GOT3 (cell line): ENCODE measurements around the gene AQP6.

Source experiments
- DNase-seq: peaks from one replicate; lab custom pipeline; 2025; ENCODE audit warnings: mixed read lengths; lab: John Stamatoyannopoulos, UW

AQP6 gene

DNA sequence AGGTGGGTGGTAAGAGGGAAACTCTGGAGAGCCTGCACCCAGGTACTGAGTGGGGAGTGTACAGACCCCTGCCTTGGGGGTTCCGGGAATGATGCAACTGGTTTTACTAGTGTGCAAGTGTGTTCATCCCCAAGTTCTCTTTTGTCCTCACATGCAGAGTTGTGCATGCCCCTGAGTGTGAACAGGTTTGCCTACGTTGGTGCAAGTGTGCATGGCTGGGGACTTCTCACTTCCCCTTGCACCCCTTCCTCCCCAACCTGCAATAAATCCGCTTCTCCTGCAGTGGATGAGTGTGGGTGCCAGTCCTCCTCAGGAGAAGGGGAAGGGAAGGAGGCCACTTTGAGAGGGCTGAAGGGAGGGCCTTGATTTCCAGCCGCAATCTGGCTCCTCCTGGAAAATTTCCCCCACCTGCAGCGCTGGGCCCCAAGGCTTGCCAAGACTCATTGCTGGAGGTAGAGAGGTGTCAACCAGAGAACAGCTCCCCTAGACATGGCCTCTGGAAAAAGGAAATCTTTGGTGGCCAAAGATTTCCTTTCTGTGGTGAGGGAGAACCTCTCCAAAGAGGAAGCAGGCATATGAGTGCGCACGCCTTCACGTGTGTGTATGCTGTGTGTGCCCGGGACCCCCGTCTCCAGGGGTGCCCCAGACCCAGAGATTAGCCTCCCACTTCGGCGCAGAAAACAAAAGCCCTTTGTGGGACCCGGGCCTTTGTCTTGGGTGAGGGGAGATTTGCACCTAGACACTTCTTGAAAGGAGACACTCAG, 16.7 kb upstream of the AQP6 start:
- no peak for DNase-seq

DNA sequence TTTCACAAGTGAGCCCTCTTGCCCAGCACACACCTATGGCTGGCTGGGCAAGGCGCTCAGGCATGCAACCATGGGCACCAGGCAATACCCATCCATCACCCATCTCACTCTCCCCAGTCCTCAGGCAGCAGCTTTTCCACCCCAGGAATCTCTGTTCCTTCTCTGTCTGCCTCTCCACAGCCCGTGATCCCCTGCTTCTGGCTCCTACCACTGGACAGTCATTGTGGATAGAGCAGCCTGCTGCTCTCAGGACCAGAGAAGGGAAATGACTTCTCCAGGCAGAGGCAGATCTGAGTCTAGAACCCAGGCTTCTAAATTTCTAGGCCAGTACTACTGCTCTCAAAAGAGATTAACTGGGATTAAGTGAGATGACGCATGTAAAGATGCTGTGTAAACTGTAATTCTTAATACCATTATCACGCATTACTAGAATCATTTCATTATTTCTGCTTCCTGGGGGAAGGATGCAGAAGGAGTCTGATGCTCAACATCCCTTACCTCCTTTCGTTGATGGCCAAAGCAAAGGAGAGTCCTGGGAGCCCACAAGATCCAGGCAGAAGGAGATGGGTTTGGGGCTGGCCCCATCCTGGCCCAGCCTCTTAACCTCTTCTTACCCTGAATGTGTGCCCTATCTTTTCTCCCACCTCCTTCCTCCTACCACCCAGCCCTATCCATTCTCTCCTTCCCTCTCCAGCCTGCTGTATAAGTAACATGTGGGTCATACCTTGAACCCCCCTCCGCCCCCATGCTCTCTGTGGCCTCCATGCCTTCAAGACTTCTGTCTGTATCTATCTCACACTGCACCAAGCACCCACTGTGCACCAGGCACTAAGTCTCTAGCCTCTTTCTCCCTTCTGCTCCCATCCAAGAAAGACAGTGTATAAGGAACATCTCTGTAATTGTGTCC, 15.8 kb upstream of the AQP6 start:
- DNase-seq, result no peak

DNA sequence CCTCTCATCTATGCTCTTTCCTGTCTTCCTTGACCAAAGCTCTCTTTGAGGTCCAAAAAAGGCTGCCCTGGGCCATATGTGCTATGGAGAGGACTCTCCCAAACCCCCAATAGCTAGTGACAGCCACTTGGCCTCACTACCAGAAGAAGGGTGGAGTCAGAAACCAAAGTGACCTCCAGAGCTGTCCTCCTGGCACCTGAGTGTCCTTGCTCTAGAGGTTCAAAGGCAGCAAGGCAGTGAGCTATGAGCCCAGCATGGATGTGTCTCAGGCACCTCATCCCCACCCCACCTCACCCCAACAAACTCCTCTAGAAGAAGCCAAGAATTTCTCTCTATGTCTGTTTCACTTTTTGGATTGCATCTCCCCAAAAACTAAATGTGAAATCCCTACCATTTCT, 15.2 kb upstream of the AQP6 start:
- DNase-seq, result no peak

DNA sequence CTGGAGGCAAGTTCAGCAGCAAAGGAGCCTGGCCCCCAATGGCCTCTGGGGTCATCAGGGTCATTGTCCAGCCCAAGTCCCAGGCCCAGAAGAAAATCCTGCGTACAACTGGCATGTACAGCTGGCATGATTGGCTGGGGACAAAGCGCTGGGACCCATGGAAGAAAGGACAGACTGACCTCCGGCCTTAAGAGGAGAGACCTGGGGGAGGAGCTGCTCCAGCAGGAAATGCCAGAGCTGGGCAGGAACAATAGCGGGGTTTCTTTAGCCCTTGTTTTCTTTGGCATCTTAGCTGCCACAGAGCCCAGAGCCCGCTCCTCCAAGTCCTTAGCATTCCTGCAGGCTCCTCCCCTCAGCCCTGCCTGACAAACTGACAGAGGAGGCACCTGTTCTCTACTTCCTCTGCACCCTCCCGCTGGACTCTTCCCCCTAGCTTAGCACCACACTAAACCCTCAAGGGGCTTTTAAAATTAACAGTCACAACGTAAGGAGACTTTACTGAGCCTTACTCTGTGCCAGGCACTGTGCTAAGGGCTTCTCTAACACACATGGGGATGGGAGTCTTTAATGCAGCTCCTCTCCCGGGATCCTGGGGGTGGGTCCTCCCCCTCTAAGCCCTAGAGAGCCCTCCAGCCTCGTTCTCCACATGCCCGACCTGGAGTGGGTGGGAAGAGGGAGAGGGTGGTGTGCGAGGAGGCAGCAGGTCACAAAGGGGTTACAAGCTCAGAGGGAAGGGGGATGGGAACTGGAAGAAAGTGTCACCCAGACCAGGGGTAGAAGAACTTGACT, 12.9 kb upstream of the AQP6 start:
- no peak for DNase-seq

DNA sequence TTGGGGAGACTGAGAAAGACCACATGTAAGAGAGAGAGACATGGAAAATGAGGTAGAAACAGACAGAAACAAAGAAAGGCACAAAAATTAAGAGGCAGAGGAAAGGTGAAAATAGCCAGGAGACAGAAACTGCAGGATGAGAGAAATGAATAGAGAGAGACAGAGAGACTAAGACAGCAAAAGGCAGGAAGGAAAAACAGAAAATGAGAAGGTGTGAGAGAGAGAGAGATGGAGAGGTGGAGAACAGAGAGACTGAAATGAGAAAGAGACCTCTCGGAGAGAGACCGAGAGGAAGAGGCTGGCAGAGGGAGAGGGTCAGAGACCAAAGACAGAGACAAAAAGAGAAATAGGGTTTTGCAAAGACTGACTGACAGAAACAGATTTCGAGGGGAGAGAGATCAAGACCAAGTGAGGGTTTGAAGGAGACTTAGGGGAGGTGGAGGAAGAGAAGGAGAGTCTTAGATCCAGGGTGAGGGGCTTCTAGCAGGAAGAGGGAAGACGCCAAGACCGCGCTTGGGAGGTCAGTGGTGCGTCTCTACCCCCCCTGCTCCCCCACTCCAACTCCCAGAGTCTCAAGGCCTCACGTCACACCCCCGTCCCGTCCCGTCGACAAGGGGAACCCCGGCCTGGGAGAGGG, 12.2 kb upstream of the AQP6 start:
- DNase-seq, result no peak

DNA sequence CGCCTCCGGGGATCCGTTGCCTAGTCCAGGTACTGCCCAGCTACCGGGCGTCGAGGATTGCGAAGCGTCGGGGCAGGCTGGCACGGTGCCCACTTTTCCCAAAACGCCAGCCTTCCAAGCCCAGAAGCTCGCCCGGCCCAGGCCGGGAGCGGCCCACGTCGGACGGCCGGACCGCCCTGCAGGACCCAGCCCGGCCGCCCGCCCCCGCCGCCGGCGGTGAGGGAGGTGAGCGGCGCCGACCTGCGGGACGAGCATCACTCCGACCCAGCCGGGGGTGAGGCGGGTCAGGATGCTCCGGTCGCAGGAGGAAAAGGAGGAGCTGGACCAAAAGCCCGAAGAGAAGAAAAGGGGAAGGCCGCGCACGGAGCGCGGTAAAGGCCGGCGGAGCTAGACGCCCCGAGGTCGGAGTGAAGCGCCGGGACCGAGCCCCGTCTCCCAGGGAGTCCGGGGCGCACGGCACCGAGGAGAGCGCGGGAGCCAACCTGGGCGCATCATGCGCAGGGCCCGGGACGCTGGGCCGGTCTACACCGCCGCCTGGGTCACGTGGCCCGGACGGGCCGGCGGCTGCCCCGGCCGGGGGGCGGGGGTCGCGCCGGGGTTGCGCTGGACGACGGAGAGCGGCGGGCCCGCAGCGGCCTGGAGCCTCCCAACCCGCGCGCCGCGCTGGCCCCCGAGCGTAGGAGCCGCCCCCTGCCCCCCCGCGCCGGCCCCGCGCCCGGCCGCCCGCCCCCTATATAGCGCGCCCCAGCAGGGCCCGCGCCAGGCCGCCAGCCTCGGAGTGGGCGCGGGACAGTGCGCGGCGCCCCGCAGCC, 11.4 kb upstream of the AQP6 start, which contains the start of gene AQP5:
Gene AQP5, plus strand, starts transcription at position 762 of the 812 bp plus-strand sequence. CDS start 146 bp downstream, outside the sequence.
- DNase-seq, result no peak

DNA sequence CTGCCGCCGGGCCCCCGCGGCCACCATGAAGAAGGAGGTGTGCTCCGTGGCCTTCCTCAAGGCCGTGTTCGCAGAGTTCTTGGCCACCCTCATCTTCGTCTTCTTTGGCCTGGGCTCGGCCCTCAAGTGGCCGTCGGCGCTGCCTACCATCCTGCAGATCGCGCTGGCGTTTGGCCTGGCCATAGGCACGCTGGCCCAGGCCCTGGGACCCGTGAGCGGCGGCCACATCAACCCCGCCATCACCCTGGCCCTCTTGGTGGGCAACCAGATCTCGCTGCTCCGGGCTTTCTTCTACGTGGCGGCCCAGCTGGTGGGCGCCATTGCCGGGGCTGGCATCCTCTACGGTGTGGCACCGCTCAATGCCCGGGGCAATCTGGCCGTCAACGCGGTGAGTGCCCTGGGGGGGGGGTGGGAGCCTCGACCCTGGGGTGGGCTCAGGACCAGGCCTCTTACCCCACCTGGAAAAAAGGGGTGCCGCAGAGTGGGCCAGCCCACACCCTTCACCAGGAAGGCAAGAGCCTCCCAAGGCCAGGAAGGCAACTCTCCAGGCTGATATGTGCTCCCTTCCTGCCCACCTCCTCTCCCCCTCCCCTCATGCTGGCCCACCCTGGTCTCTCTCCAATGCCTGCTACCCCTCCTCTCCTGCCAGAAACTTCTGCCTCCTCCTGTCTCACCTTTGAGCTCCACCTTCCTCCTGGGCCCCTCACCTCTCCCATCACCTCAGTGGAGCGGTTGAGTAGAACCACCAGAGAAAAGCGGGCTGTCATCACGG, 10.6 kb upstream of the AQP6 start:
- DNase-seq, result no peak

DNA sequence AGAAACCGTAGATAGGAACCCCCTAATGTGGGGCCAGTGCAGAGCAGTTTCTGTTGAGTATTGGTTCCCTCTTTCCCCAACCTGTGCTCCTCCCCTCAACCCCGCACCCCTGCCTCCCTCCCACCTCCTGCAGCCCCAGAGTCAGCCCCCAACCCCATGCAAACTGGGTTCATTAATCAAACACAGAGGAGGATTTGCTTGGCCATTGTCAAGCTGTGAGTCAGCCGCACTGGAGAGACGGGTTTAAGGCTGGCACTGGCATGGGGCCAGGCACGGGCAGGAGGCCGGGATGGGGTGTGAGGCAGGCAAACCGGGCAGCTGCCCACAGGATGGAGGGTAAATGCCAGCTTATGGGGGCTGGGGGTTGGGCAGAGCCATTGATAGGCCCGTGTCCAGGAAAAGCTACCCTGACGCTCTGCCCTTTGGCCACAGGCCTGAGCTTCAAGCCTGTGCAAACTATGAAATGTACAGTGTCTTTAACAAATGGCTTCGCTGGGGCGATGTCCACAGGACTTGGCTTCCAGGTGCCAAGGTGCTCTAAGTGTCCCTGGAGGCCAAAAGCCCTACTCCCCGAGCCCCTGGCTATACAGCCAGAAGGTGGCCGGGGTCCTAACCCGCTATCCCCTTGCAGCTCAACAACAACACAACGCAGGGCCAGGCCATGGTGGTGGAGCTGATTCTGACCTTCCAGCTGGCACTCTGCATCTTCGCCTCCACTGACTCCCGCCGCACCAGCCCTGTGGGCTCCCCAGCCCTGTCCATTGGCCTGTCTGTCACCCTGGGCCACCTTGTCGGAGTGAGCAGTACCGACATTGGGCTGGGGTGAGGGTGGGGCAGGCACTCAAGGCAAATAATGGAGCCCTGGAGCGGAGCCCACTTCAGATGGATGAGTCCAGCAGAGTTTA, 9.6 kb upstream of the AQP6 start:
- DNase-seq, result no peak

DNA sequence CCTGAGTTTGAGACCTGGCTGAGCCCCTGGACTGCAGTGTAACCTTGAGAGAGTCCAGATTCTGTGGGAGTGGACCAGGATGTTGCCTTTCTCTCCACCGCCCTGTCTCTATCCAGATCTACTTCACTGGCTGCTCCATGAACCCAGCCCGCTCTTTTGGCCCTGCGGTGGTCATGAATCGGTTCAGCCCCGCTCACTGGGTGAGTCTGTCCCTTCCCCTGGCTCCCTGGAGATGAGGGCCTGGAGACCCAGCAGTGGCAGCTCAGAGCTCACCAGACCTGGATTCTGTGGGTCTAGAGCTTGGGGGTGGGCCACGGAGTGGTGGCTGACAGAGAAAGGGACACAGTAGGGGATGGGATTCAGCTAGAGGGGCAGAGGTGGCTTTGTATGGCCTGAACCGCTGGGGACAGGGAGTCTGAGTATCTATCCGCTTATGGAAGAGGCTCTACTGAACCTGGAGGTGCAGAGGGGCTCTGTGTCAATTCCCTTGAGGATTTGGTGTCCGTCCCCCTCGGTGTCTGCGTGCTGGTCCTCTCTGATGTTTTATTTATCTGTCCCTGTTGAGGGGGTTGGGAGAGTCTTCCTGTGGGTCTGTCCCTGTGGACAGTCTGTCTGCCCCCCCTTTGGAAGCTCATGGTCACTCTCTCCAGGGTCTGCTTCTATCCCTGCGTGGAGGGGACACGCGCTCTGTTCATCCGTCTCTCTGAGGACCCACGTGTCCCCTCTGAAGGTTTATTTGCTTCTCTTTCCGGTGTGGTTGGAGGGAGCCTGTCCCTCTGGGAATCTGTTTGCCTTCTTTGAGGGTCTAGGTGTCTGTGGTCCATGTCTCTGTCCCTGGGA, 8.6 kb upstream of the AQP6 start:
- DNase-seq, result no peak

DNA sequence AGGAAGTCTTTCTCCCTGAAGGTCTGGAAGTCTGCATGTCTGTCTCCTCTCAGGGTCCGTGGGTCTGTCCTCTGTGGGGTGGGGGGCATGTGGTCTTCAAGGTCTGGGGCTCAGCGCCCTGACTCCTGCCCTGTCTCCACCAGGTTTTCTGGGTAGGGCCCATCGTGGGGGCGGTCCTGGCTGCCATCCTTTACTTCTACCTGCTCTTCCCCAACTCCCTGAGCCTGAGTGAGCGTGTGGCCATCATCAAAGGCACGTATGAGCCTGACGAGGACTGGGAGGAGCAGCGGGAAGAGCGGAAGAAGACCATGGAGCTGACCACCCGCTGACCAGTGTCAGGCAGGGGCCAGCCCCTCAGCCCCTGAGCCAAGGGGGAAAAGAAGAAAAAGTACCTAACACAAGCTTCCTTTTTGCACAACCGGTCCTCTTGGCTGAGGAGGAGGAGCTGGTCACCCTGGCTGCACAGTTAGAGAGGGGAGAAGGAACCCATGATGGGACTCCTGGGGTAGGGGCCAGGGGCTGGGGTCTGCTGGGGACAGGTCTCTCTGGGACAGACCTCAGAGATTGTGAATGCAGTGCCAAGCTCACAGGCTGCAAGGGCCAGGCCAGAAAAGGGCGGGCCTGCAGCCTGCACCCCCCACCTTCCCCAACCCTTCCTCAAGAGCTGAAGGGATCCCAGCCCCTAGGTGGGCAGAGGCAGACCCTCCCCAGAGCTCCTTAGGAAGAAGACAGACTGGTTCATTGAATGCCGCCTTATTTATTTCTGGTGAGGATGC, 7.7 kb upstream of the AQP6 start:
- no peak for DNase-seq

DNA sequence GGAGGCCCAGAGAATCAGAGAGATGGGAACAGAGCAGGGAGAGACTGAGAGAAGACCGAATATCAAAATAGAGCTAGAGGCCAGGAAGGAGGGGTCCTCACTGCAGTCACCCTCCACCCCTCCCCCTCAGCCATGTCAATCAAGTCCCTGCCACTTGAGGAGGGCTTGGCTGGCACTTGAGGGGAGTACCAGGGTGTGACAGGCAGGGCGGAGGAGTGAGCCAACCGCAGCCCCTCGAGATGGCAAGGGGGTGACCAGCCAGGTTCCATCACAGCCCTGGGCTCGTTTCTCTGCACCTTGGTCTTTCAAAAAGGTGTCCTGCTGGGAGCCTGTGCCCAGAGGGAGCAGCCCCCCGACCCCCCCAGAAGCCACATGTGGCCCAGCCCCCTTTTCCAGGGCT, 6.9 kb upstream of the AQP6 start:
- no peak for DNase-seq

DNA sequence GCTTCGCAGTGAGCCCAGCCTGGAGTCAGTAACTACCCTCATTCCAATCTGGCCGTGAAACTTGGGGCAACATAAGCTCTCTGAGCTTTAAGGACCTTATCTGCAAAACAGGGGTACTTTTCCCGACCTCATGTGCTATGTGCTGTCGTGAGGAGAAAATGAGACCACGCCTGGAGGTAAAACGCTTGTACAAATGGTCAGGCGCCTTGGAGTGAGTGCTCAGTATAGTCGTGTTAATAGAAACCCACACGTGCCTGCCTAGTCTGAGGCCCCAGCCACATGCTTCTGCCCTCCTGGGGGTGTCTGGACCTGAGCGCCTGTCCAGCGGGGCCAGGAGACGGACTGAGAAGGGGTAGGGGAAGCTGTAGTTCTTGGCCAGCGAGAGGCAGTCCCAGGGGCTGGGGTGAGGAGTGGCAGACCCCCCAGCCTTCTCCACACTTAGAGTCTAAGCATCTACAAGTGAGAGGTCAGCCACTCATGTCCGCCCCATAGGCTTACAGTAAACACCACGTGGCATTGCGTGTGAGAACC, 6.2 kb upstream of the AQP6 start:
- DNase-seq, result no peak

DNA sequence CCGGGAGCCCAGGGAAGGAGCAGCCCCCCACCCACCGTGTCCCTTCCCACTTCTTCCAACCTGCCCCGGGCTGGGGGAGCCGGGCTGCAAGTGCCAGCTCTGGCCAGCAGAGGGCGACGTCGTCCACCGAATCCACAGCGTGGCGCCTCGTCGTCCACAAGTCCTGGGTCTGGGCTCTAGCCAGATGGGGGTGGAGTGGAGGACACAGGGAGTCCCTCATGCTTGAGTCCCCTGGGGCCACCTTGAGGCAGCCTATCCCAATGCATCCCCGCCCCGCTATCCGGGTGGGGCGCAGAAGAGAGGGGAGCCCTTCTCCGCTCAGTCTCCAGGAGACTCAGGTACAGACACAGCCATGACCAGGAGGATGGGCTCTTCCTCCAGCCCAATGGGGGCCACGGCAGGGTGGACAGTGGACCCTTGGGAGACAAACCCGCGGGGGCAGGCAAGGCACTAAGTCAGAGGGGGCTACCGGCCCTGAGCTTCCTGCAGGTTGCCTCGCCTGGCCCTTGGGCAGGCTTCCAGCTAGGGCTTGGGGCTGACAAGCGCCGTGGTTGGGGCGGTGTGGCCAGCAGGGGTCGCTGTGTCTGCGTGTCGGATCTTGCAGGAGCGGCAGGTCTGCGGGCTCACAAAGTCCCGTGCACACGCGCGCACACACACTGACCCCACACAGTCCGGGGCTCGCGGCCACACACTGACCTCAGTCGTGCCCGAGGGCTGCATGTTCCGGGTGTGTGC, 5.5 kb upstream of the AQP6 start:
- DNase-seq, result peak; percentile 43

DNA sequence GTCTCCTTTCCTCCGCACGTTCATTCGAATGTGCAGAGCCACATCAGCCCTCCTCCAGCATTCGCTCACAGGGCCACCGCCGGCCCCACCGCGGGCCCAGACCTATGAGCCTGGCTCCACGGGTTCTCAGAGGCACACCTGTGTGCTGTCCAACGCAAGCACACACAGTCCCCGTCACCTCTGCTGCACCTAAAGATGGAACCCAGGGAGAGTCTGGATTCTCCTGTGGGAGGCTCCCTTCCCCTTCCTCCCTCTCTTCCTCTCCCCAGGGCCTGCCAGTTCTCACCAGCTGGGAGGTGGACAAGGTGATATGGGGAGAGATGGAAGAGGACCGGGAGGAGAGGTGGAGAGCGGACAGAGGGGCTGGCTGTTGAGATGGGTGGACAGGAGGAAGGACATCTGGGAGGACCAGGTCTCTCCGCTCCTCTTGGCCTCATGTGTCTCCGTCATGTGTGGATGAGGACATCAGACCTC, 4.9 kb upstream of the AQP6 start:
- no peak for DNase-seq

DNA sequence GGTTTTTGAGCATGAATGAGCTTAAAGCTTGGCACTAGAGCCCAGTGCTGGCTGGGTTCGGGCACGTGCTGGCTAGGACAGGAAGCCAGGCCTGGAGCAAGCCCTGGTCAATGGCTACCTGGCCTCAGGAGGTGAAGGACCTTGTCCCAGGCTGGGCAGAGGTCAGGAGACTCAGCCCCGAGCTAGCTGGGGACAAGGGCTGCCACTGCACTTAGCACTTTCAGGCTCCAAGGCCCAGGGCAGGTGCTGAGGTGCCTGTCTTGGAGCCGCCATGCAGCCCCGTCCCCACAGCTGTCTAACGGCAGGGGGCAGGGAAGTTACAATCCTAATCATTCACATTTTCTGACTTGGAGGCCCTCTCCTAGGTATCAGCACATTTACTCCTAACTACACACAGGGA, 4.3 kb upstream of the AQP6 start:
- no peak for DNase-seq

DNA sequence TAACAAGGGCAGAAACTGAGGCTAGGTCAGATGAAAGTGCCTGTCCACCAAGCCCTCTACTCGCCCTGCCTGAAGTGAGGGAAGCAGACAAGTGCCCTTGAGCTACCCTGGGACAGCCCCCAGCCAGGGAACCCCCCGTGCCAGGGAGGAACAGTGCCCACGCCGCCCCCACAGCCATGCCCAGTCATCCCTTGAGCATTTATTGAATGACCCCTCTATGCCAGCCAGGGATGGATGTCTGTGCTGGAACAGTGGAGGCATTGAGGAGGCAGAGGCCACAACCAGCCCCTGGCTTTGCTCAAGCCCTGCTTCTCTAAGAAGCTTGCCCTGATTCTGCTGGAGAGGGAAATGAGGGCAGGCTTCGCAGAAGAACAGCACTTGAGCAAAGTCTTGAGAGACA, 3.7 kb upstream of the AQP6 start:
- no peak for DNase-seq
